Measurements from ENCODE around the gene LRG1.

Gene LRG1

GRCh38 chr19:4493929-4494690 lies 45.7 kb downstream of the LRG1 start:
- DNase-seq (ENCODE audit: low read depth in 2 of 2) = no peak

GRCh38 chr19:4493104-4493928 lies 46.5 kb downstream of the LRG1 start:
- DNase-seq (ENCODE audit: low read depth in 2 of 2) = no peak

DNA sequence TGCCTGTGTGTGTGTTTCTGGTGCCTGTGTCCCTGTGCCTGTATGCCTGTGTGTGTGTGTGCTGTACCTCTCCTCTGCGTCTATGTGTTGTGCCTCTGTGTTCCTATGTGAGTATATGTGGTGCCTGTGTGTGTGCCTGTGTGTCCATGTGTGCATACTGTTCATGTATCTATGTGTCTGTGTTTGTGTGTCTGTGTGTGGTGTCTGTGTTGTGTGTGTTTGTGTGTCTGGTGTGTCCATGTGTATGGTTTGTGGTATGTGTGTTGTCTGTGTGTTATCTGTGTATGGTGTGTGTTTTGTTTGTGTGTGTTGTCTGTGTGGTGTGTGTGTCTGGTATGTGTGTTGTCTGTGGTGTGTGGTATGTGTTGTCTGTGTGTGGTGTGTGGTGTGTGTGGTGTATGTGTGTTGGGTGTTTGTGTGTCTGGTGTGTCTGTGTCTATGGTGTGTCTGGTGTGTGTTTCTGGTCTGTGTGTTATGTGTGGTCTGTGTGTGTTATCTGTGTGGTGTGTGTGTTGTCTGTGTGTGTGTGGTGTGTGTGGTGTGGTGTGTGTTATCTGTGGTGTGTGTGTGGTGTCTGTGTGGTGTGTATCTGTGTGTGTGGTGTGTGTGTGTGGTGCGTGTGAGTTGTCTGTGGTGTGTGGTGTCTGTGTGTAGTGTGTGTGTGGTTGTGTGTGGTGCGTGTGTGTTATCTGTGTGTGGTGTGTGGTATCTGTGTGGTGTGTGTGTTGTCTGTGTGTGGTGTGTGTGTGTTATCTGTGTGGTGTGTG lies 47.3 kb downstream of the LRG1 start:
- no peak for DNase-seq (ENCODE audit: low read depth in 2 of 2)

DNA sequence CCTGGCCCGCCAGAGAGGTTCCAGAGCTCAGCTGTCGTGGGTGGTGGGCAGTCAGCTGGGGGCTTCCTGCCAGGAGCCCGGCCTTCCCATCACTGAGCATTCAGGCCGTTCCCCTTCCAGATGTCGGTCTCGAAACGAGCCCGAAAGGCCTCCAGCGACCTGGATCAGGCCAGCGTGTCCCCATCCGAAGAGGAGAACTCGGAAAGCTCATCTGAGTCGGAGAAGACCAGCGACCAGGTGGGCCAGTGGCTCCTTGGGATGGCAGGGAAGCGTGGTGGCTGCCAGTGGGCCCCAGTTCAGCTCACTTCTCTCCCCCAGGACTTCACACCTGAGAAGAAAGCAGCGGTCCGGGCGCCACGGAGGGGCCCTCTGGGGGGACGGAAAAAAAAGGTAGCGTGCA lies 48.4 kb downstream of the LRG1 start:
- DNase-seq (ENCODE audit: low read depth in 2 of 2) = no peak

GRCh38 chr19:4488496-4488895 lies 51.3 kb downstream of the LRG1 start:
- DNase-seq (ENCODE audit: low read depth in 2 of 2) = no peak

DNA sequence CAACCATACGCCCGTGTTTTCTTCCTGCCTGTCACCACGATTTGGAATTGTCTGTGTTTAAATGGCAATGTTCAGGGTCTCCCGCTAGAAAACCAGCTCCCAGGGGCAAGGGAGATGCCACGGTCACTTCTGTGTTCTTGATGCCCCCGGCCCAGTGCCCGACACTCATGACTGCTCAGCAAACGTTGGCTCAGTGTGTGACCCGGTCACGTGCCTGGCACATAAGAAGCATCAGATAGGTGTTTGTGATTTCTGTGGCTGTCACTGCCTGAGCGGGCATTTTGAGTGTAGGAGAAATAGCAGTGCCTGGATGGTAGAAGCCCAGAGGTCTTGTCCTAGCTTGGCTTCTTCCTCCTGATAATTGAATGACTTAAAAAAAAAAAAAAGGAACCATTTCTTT lies 52.3 kb downstream of the LRG1 start:
- no peak for DNase-seq (ENCODE audit: low read depth in 2 of 2)

All from fibroblast of skin of left quadriceps (primary cell).